Right atrium auricular region (tissue), 2 donors: ENCODE measurements around the gene ABL2. TPM values are rescaled to one million over a fixed set of nuclear protein-coding genes. Genes with fewer than 3 reads are reported as not detected.

Source experiments
- DNase-seq: peaks from one replicate; pipeline ENCODE4 v3.0.0-alpha.2; 2019; ENCODE audit warnings: low spot score
- H3K27ac ChIP-seq, 2 donors: fragments of 200-600 bp; sonication (generic); 1 replicate in 1 of 2; 2 replicates in 1 of 2; pipeline ENCODE4 v1.5.1; 2016 to 2019
- H3K27me3 ChIP-seq, 2 donors: fragments of 200-600 bp; sonication (generic); one replicate each; pipeline versions ENCODE4 v1.5.1 to v1.6.0; 2017 to 2019
- H3K36me3 ChIP-seq: fragments of 200-600 bp; sonication (generic); one replicate; pipeline ENCODE4 v1.5.1; 2016
- H3K4me1 ChIP-seq, 2 donors: fragments of 200-600 bp; sonication (generic); one replicate each; pipeline versions ENCODE4 v1.5.1 to v1.6.0; 2017 to 2019
- H3K4me3 ChIP-seq, 2 donors: fragments of 200-600 bp; sonication (generic); 1 replicate in 1 of 2; 2 replicates in 1 of 2; pipeline ENCODE4 v1.5.1; 2017 to 2019; ENCODE audit warnings: mild to moderate bottlenecking in 1 of 2, moderate library complexity in 1 of 2
- H3K9me3 ChIP-seq, 2 donors: fragments of 200-600 bp; sonication (generic); one replicate each; pipeline ENCODE4 v1.5.1; 2019
- total RNA-seq, 2 donors: library from RNA; depleted of rRNA; stranded (reverse); fragments of >200 nt; gene quantifications; one replicate each; pipeline ENCODE4 v1.1.0, GENCODE V29; 2016
- TF ChIP-seq, protein P1 (sequence below), 2 donors: fragments of 200-600 bp; sonication (generic); IDR thresholded peaks; one replicate each; pipeline ENCODE4 v1.5.1; 2019; ENCODE audit warnings: antibody characterized with exemption in 2 of 2

Gene ABL2
- total RNA-seq, 2 donors from 2014 or later = 6.3 to 12.1 TPM

DNA sequence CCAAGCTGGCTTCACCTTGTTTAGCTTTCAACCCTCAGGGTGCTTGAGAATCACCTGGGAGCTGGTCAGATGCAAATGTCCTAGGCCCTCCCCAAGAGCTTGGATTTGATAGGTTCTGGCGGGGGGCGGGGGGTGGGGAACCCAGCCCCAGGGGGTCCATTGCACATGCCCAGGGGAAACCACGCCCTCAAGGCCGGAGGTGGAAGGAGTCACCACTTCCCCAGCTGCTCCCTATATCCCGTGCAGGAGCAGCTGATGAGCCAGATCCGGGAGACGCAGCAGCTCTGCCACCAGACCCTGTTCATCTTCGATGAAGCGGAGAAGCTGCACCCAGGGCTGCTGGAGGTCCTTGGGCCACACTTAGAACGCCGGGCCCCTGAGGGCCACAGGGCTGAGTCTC, 141.8 kb downstream of the ABL2 start:
- no peaks in the 10 kb centered on the region for H3K9me3 ChIP-seq
- no peak overlapping the region for H3K4me3 ChIP-seq
- H3K36me3 ChIP-seq = peaks cover 26% of the 10 kb centered on the region
- TF ChIP-seq, protein P1, sequence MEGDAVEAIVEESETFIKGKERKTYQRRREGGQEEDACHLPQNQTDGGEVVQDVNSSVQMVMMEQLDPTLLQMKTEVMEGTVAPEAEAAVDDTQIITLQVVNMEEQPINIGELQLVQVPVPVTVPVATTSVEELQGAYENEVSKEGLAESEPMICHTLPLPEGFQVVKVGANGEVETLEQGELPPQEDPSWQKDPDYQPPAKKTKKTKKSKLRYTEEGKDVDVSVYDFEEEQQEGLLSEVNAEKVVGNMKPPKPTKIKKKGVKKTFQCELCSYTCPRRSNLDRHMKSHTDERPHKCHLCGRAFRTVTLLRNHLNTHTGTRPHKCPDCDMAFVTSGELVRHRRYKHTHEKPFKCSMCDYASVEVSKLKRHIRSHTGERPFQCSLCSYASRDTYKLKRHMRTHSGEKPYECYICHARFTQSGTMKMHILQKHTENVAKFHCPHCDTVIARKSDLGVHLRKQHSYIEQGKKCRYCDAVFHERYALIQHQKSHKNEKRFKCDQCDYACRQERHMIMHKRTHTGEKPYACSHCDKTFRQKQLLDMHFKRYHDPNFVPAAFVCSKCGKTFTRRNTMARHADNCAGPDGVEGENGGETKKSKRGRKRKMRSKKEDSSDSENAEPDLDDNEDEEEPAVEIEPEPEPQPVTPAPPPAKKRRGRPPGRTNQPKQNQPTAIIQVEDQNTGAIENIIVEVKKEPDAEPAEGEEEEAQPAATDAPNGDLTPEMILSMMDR (IDR thresholded peaks at IDR 0.05) = no peak
- H3K4me1 ChIP-seq = peaks cover 0 to 38% of the 10 kb centered on the region in 2 donors
- no peak for DNase-seq
- no peaks in the 10 kb centered on the region for H3K27me3 ChIP-seq
- no peak overlapping the region for H3K27ac ChIP-seq

DNA sequence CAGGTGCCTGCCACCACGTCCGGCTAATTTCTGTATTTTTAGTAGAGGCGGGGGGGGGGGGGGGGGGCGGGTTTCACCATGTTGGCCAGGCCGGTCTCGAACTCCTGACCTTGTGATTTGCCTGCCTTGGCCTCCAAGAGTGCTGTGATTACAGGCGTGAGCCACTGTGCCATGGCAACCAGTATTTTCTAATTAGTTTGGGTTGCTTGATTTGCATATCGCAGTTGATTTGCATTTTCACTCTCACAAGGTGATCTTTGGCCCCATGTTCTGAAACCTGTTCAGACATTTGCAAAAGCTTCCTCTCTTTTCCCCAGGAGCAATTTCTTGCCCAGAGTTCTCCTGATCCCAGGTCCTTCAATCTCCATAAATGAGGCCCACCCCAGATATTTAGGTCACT, 145.9 kb downstream of the ABL2 start:
- TF ChIP-seq, protein P1 (IDR thresholded peaks at IDR 0.05) = no peak
- no peak overlapping the region for H3K4me3 ChIP-seq
- H3K27ac ChIP-seq = no peak overlapping the region
- no peak for DNase-seq
- H3K36me3 ChIP-seq = peaks cover 19% of the 10 kb centered on the region
- peaks cover 0 to 20% of the 10 kb centered on the region in 2 donors for H3K4me1 ChIP-seq
- no peaks in the 10 kb centered on the region for H3K27me3 ChIP-seq
- H3K9me3 ChIP-seq = no peaks in the 10 kb centered on the region

DNA sequence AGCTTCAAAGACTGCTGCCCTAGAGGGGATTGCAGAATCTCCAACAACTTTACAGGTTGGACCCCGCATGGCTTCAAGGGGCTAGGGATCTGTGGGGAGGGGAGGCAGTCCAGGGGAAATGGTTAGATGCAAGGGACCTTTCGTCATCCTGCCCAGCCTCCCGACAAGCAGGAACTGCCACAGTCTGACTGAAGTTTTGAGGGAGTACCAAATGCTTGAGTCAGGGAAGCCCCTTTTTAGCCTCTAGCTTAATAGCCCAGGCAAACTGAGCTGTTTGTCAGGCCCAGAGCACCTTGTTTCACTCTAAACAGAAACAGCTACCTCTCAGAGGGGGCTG, 146.5 kb downstream of the ABL2 start:
- Histone ChIP-seq H3K9me3 (no peaks in the 10 kb centered on the region), H3K27ac (peak overlapping the region; percentile 86 to 90), H3K4me1 (peaks cover 0 to 20% of the 10 kb centered on the region in 2 donors), H3K4me3 (peak overlapping the region; percentile 83 to 89), H3K36me3 (peaks cover 14% of the 10 kb centered on the region), H3K27me3 (no peaks in the 10 kb centered on the region)
- TF ChIP-seq, protein P1 (IDR thresholded peaks at IDR 0.05) = no peak
- DNase-seq = no peak

DNA sequence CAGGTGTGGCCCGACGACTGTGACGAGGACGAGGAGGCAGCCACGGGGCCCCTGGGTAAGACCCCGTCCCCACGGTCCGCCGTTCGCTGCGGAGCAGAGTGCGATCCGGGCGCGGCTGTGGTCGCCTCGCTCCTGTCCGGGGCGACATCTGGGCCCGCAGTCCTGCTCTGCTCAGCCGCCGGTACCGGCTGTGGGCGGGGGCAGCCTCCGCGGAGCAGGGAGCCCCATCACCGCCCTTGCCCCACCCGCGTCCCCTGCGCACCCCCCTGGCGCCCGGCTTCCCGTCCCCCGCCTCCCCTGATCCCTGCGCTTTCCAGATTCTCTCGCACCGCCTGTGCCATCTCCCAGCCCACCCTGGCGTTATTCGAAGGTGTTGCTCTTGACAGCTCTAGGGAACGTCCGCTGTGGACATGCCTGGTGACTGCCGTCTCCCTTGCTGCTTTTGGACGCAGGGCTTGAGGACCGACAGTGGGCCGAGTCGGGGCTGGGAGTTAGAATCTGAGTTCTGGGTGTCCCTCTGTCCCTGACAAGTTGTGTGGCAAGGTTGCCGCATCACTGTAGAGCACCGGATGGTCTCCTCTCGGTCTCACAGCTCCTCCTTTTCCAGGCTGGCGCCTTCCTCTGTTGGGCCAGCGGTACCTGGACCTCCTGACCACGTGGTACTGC, 147.0 kb downstream of the ABL2 start:
- TF ChIP-seq, protein P1 (IDR thresholded peaks at IDR 0.05) = no peak
- no peaks in the 10 kb centered on the region for H3K9me3 ChIP-seq
- H3K36me3 ChIP-seq = peaks cover 11% of the 10 kb centered on the region
- peak overlapping the region; percentile 83 to 89 for H3K4me3 ChIP-seq
- H3K27ac ChIP-seq = peak overlapping the region; percentile 86 to 90
- H3K27me3 ChIP-seq = no peaks in the 10 kb centered on the region
- peak; percentile 65 for DNase-seq
- peaks cover 0 to 20% of the 10 kb centered on the region in 2 donors for H3K4me1 ChIP-seq

DNA sequence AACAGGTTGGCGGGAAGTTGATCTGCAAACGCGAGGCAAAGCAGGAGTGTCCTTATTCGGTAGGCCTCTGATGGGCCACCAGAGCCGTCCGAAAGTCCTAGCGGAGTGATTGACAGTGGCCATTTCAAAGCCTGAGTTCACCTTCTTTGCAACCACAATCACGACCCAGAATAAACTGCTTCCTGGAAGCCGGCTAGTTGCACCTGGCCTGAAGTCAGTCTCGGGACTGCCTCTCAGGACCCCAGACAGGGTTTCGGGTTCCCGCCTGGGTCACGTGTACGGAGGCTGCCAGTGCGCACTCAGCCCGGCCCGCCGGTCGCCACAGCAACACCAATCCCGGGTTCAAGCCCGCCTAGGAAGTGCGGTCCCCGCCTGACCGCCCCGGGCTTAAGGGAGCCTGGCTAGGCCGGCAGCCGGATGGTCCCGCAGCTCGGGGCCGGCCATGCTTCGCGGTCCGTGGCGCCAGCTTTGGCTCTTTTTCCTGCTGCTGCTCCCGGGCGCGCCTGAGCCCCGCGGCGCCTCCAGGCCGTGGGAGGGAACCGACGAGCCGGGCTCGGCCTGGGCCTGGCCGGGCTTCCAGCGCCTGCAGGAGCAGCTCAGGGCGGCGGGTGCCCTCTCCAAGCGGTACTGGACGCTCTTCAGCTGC, 147.7 kb downstream of the ABL2 start, which contains the start of gene TOR3A:
Gene TOR3A (plus strand): TSS at position 384 of the 646 bp plus-strand sequence. CDS start 59 bp downstream, at position 443.
- H3K4me1 ChIP-seq = peaks cover 0 to 20% of the 10 kb centered on the region in 2 donors
- H3K9me3 ChIP-seq = no peaks in the 10 kb centered on the region
- peak; percentile 94 for DNase-seq
- H3K27me3 ChIP-seq = no peaks in the 10 kb centered on the region
- H3K27ac ChIP-seq = peak within 1 kb of the TSS; percentile 86 to 90
- peaks cover 10% of the 10 kb centered on the region for H3K36me3 ChIP-seq
- TF ChIP-seq, protein P1 (IDR thresholded peaks at IDR 0.05) = no peak
- peak within 1 kb of the TSS; percentile 83 to 89 for H3K4me3 ChIP-seq
